OCI-LY1 (cell line): Measurements from ENCODE around the gene CHST4.
"Not testable (repeated sequence)": the region's sequence is repeated elsewhere in the genome, so short reads cannot be mapped to it uniquely, and the experiment has no call there.

Experiments used
- H2AFZ ChIP-seq: fragments of 200-600 bp; sonication (generic), shearing (Covaris generic); 2 replicates; pipeline ENCODE4 v1.6.0; 2014; ENCODE audit warnings: antibody characterized with exemption, mild to moderate bottlenecking, low read length
- H3F3A ChIP-seq: fragments of 200-600 bp; sonication (generic), shearing (Covaris generic); 2 replicates; pipeline ENCODE4 v1.6.0; 2014; ENCODE audit warnings: mild to moderate bottlenecking, antibody characterized with exemption, low read length, moderate library complexity; ENCODE audit not compliant: insufficient read depth
- H3K27ac ChIP-seq: fragments of 200-600 bp; sonication (generic); 2 replicates; pipeline ENCODE4 v1.5.1; 2014; ENCODE audit warnings: low read length, mixed run types, mild to moderate bottlenecking, low read depth; ENCODE audit not compliant: poor library complexity, severe bottlenecking
- H3K27me3 ChIP-seq: fragments of 200-600 bp; sonication (generic); 2 replicates; pipeline ENCODE4 v1.6.0; 2014; ENCODE audit warnings: antibody characterized with exemption, mild to moderate bottlenecking, low read length, moderate library complexity; ENCODE audit not compliant: insufficient read depth
- H3K36me3 ChIP-seq: fragments of 200-600 bp; sonication (generic); 2 replicates; pipeline ENCODE4 v1.6.1; 2014; ENCODE audit warnings: mild to moderate bottlenecking, antibody characterized with exemption, low read length, moderate library complexity, mixed read lengths; ENCODE audit not compliant: insufficient read depth
- H3K4me1 ChIP-seq: fragments of 200-600 bp; sonication (generic); 2 replicates; pipeline ENCODE4 v1.5.1; 2014; ENCODE audit warnings: mild to moderate bottlenecking, low read length, moderate library complexity; ENCODE audit not compliant: insufficient read depth, severe bottlenecking
- H3K4me2 ChIP-seq: fragments of 200-600 bp; sonication (generic), shearing (Covaris generic); 2 replicates; pipeline ENCODE4 v1.6.1; 2014; ENCODE audit warnings: low read length
- H3K4me3 ChIP-seq: fragments of 200-600 bp; sonication (generic); 2 replicates; pipeline ENCODE4 v1.5.1; 2014; ENCODE audit warnings: low read length, low read depth, mild to moderate bottlenecking, mixed read lengths; ENCODE audit not compliant: poor library complexity, severe bottlenecking
- H3K79me2 ChIP-seq: fragments of 200-600 bp; shearing (Covaris generic); 2 replicates; pipeline ENCODE4 v1.6.1; 2016; ENCODE audit warnings: mixed run types, low read length, mixed read lengths; ENCODE audit not compliant: insufficient read depth
- H3K9ac ChIP-seq: fragments of 200-600 bp; sonication (generic), shearing (Covaris generic); 2 replicates; pipeline ENCODE4 v1.6.1; 2014; ENCODE audit warnings: mild to moderate bottlenecking, low read length, mixed read lengths
- H3K9me2 ChIP-seq: fragments of 200-600 bp; sonication (generic), shearing (Covaris generic); 2 replicates; pipeline ENCODE4 v1.6.1; 2014; ENCODE audit warnings: low read depth, mild to moderate bottlenecking, low read length, mixed read lengths
- H3K9me3 ChIP-seq: fragments of 200-600 bp; shearing (Covaris generic); 2 replicates; pipeline ENCODE4 v1.6.1; 2014; ENCODE audit warnings: low read length, mixed read lengths
- H4K20me1 ChIP-seq: fragments of 200-600 bp; sonication (generic), shearing (Covaris generic); 2 replicates; pipeline ENCODE4 v1.6.0; 2016; ENCODE audit warnings: mild to moderate bottlenecking, low read length; ENCODE audit not compliant: insufficient read depth
- CTCF ChIP-seq: fragments of 200-600 bp; sonication (generic), shearing (Covaris generic); IDR thresholded peaks from 2 replicates; pipeline ENCODE4 v1.5.1; 2017; ENCODE audit warnings: mild to moderate bottlenecking, antibody characterized with exemption, low read length, moderate library complexity, mixed read lengths
- EZH2 ChIP-seq: fragments of 200-600 bp; sonication (generic), shearing (Covaris generic); IDR thresholded peaks from 2 replicates; pipeline ENCODE4 v1.8.0; 2017; ENCODE audit warnings: borderline replicate concordance, mixed run types, mild to moderate bottlenecking, antibody characterized with exemption, low read length, moderate library complexity, mixed read lengths

CHST4 gene

GRCh38 chr16:71574702-71575101, 48.5 kb downstream of the CHST4 start:
- 0 out of 2 replicates have a peak, but pooled peaks cover 4% of the 10 kb centered on the region for H3K27me3 ChIP-seq

GRCh38 chr16:71576971-71577370, 50.7 kb downstream of the CHST4 start, which contains the start of gene TAT:
Gene TAT, minus strand, starts transcription at chr16:71577092. Its CDS starts 677 bp downstream, at chr16:71576415.
- Histone ChIP-seq H3K4me2 (no peak within 1 kb of the TSS), H3K27me3 (no peaks in the 10 kb centered on the region), H3K79me2 (no peaks in the 10 kb centered on the region), H3K27ac (no peak within 1 kb of the TSS), H3K36me3 (no peaks in the 10 kb centered on the region), H3F3A (no peaks in the 10 kb centered on the region), H2AFZ (no peak within 1 kb of the TSS), H4K20me1 (no peaks in the 10 kb centered on the region), H3K9me3 (no peaks in the 10 kb centered on the region), H3K4me1 (no peaks in the 10 kb centered on the region), H3K4me3 (no peak within 1 kb of the TSS), H3K9me2 (no peaks in the 10 kb centered on the region), H3K9ac (no peak within 1 kb of the TSS)
- no peak for TF ChIP-seq CTCF
- no peak for TF ChIP-seq EZH2

More at GRCh38 chr16:71574702-71575101, 48.5 kb downstream of the CHST4 start:
- Histone ChIP-seq H3K4me1 (no peaks in the 10 kb centered on the region), H3K9me3 (no peaks in the 10 kb centered on the region), H3K4me2 (no peak overlapping the region), H3F3A (no peaks in the 10 kb centered on the region), H3K79me2 (no peaks in the 10 kb centered on the region), H3K4me3 (no peak overlapping the region), H3K9me2 (no peaks in the 10 kb centered on the region), H4K20me1 (no peaks in the 10 kb centered on the region), H3K9ac (no peak overlapping the region), H2AFZ (no peak overlapping the region), H3K27ac (no peak overlapping the region), H3K36me3 (no peaks in the 10 kb centered on the region)
- no peak for TF ChIP-seq EZH2
- no peak for TF ChIP-seq CTCF

GRCh38 chr16:71582553-71582848, 56.3 kb downstream of the CHST4 start:
- not testable (repeated sequence) for H3K4me2 ChIP-seq, H3F3A ChIP-seq, H3K4me1 ChIP-seq, H3K9me2 ChIP-seq, H3K36me3 ChIP-seq, H3K27ac ChIP-seq, H3K4me3 ChIP-seq, H3K9ac ChIP-seq, H3K27me3 ChIP-seq, H2AFZ ChIP-seq, H3K9me3 ChIP-seq, H3K79me2 ChIP-seq, H4K20me1 ChIP-seq

- H3K4me2 ChIP-seq: no peak overlapping the region
- no peaks in the 10 kb centered on the region for H3K79me2 ChIP-seq
- no peak overlapping the region for H3K27ac ChIP-seq
- H4K20me1 ChIP-seq: no peaks in the 10 kb centered on the region
- no peak overlapping the region for H3K9ac ChIP-seq
- H3K9me3 ChIP-seq: no peaks in the 10 kb centered on the region
- no peaks in the 10 kb centered on the region for H3K4me1 ChIP-seq
- no peaks in the 10 kb centered on the region for H3K9me2 ChIP-seq
- no peaks in the 10 kb centered on the region for H3F3A ChIP-seq
- H3K27me3 ChIP-seq: no peaks in the 10 kb centered on the region
- H2AFZ ChIP-seq: no peak overlapping the region
- no peak for TF ChIP-seq CTCF
- no peak for TF ChIP-seq EZH2
- no peak overlapping the region for H3K4me3 ChIP-seq
- H3K36me3 ChIP-seq: no peaks in the 10 kb centered on the region
Measured at GRCh38 chr16:71584543-71585317, 58.5 kb downstream of the CHST4 start.
